Measurements from ENCODE around the gene LMTK3.

LMTK3 gene

GRCh38 chr19:48508729-48509411 lies 2.8 kb downstream of the LMTK3 start:
- DNase-seq (ENCODE audit: low read depth, low spot score) = no peak

- no peak for DNase-seq (ENCODE audit: low read depth, low spot score)
Measured at GRCh38 chr19:48507911-48508439, 3.7 kb downstream of the LMTK3 start.

- DNase-seq (ENCODE audit: low read depth, low spot score) = no peak
Measured at GRCh38 chr19:48506138-48506733, 5.4 kb downstream of the LMTK3 start.

- no peak for DNase-seq (ENCODE audit: low read depth, low spot score)
Measured at GRCh38 chr19:48502350-48503018, 9.2 kb downstream of the LMTK3 start.

GRCh38 chr19:48501494-48502349 lies 9.9 kb downstream of the LMTK3 start:
- DNase-seq (ENCODE audit: low read depth, low spot score) = peak; percentile 95

GRCh38 chr19:48500830-48501493 lies 10.7 kb downstream of the LMTK3 start:
- DNase-seq (ENCODE audit: low read depth, low spot score) = no peak

GRCh38 chr19:48499316-48500090 lies 12.1 kb downstream of the LMTK3 start:
- no peak for DNase-seq (ENCODE audit: low read depth, low spot score)

- no peak for DNase-seq (ENCODE audit: low read depth, low spot score)
Measured at GRCh38 chr19:48498595-48499311, 12.9 kb downstream of the LMTK3 start.

GRCh38 chr19:48497728-48498594 lies 13.7 kb downstream of the LMTK3 start:
- DNase-seq (ENCODE audit: low read depth, low spot score) = no peak

- DNase-seq (ENCODE audit: low read depth, low spot score) = no peak
Measured at GRCh38 chr19:48496959-48497727, 14.5 kb downstream of the LMTK3 start.

GRCh38 chr19:48495396-48495795 lies 16.2 kb downstream of the LMTK3 start:
- no peak for DNase-seq (ENCODE audit: low read depth, low spot score)

GRCh38 chr19:48493718-48494401 lies 17.8 kb downstream of the LMTK3 start:
- no peak for DNase-seq (ENCODE audit: low read depth, low spot score)

- DNase-seq (ENCODE audit: low read depth, low spot score) = no peak
Measured at GRCh38 chr19:48492925-48493717, 18.5 kb downstream of the LMTK3 start.

- no peak for DNase-seq (ENCODE audit: low read depth, low spot score)
Measured at GRCh38 chr19:48491793-48492123, 19.9 kb downstream of the LMTK3 start.

- DNase-seq (ENCODE audit: low read depth, low spot score) = no peak
Measured at GRCh38 chr19:48490981-48491792, 20.4 kb downstream of the LMTK3 start.

Data from iPS DF 19.7 (cell line).